ENCODE data around the gene PRR5L. TPM values are rescaled to one million over a fixed set of nuclear protein-coding genes. Genes with fewer than 3 reads are reported as not detected.

The PRR5L gene
- total and polyA plus RNA-seq, 2 experiments from 2014 or later: 3.1 to 7.5 TPM

- 86% methylated on average over 3 of the region's 3 CpGs for WGBS (ENCODE audit: low lambda C conversion rate, missing lambda C conversion rate)
- H3K79me2 ChIP-seq: no peaks in the 10 kb centered on the region
- no peak overlapping the region for H3K27ac ChIP-seq
- H3K27me3 ChIP-seq: no peaks in the 10 kb centered on the region
- no peaks in the 10 kb centered on the region for H3K36me3 ChIP-seq (replicated peaks; ENCODE audit: insufficient read depth, low read depth)
- no peaks in the 10 kb centered on the region for H3K9me2 ChIP-seq (replicated peaks; ENCODE audit: insufficient read depth)
- H3K9me3 ChIP-seq (ENCODE audit: low read depth): no peaks in the 10 kb centered on the region
- H3K4me1 ChIP-seq (ENCODE audit: insufficient read depth): peaks cover 2% of the 10 kb centered on the region
- no peak overlapping the region for H3K4me3 ChIP-seq
- TF ChIP-seq EZH2phosphoT487 (IDR thresholded peaks at IDR 0.05; ENCODE audit: low read depth, severe bottlenecking, unreplicated experiment) (no peak), CTCF (IDR thresholded peaks at IDR 0.05; ENCODE audit: poor library complexity) (no peak)
- H3K4me2 ChIP-seq: no peak overlapping the region
- no peak for DNase-seq (ENCODE audit: low spot score)
- H4K20me1 ChIP-seq (ENCODE audit: insufficient read depth, poor library complexity, severe bottlenecking): no peaks in the 10 kb centered on the region
- H2AFZ ChIP-seq: no peak overlapping the region
Measured at GRCh38 chr11:36437413-36437812, 141.3 kb downstream of the PRR5L start.

- TF ChIP-seq EZH2phosphoT487 (IDR thresholded peaks at IDR 0.05; ENCODE audit: low read depth, severe bottlenecking, unreplicated experiment) (no peak), CTCF (IDR thresholded peaks at IDR 0.05; ENCODE audit: poor library complexity) (no peak), EZH2 (IDR thresholded peaks at IDR 0.05; ENCODE audit: borderline replicate concordance) (no peak)
- Histone ChIP-seq H2AFZ (no peak overlapping the region), H3K36me3 (replicated peaks; ENCODE audit: insufficient read depth, low read depth) (no peaks in the 10 kb centered on the region), H3K4me2 (no peak overlapping the region), H3K9me3 (ENCODE audit: low read depth) (no peaks in the 10 kb centered on the region), H4K20me1 (ENCODE audit: insufficient read depth, poor library complexity, severe bottlenecking) (no peaks in the 10 kb centered on the region), H3K9me2 (replicated peaks; ENCODE audit: insufficient read depth) (no peaks in the 10 kb centered on the region), H3K27ac (no peak overlapping the region), H3K27me3 (no peaks in the 10 kb centered on the region), H3K4me1 (ENCODE audit: insufficient read depth) (no peaks in the 10 kb centered on the region), H3K79me2 (no peaks in the 10 kb centered on the region), H3K4me3 (no peak overlapping the region)
- WGBS (ENCODE audit: low lambda C conversion rate, missing lambda C conversion rate): 94% methylated on average over 5 of the region's 5 CpGs
- DNase-seq (ENCODE audit: low spot score): no peak
Measured at GRCh38 chr11:36438126-36438525, 142.0 kb downstream of the PRR5L start.

GRCh38 chr11:36441610-36442208 lies 145.6 kb downstream of the PRR5L start:
- Histone ChIP-seq H3K79me2 (no peaks in the 10 kb centered on the region), H3K9me2 (replicated peaks; ENCODE audit: insufficient read depth) (no peaks in the 10 kb centered on the region), H3K36me3 (replicated peaks; ENCODE audit: insufficient read depth, low read depth) (no peaks in the 10 kb centered on the region), H3K4me3 (no peak overlapping the region), H3K27ac (no peak overlapping the region), H2AFZ (no peak overlapping the region), H3K4me2 (no peak overlapping the region), H4K20me1 (ENCODE audit: insufficient read depth, poor library complexity, severe bottlenecking) (no peaks in the 10 kb centered on the region), H3K27me3 (no peaks in the 10 kb centered on the region), H3K9me3 (ENCODE audit: low read depth) (no peaks in the 10 kb centered on the region), H3K4me1 (ENCODE audit: insufficient read depth) (no peaks in the 10 kb centered on the region)
- 100% methylated on average over 2 of the region's 2 CpGs for WGBS (ENCODE audit: low lambda C conversion rate, missing lambda C conversion rate)
- no peak for DNase-seq (ENCODE audit: low spot score)
- TF ChIP-seq EZH2 (IDR thresholded peaks at IDR 0.05; ENCODE audit: borderline replicate concordance) (no peak), CTCF (IDR thresholded peaks at IDR 0.05; ENCODE audit: poor library complexity) (no peak), EZH2phosphoT487 (IDR thresholded peaks at IDR 0.05; ENCODE audit: low read depth, severe bottlenecking, unreplicated experiment) (no peak)
